GM21717 (cell line): ENCODE data around the gene OXT.
"Not testable (repeated sequence)": the region's sequence is repeated elsewhere in the genome, so short reads cannot be mapped to it uniquely, and the experiment has no call there.

Experiments used
- ATAC-seq: cut with Tn5 transposase; IDR thresholded peaks from one replicate; pipeline ENCODE4 v1.9.1; 2021; ENCODE audit warnings: mild to moderate bottlenecking, moderate library complexity; ENCODE audit not compliant: unreplicated experiment

The OXT gene

DNA sequence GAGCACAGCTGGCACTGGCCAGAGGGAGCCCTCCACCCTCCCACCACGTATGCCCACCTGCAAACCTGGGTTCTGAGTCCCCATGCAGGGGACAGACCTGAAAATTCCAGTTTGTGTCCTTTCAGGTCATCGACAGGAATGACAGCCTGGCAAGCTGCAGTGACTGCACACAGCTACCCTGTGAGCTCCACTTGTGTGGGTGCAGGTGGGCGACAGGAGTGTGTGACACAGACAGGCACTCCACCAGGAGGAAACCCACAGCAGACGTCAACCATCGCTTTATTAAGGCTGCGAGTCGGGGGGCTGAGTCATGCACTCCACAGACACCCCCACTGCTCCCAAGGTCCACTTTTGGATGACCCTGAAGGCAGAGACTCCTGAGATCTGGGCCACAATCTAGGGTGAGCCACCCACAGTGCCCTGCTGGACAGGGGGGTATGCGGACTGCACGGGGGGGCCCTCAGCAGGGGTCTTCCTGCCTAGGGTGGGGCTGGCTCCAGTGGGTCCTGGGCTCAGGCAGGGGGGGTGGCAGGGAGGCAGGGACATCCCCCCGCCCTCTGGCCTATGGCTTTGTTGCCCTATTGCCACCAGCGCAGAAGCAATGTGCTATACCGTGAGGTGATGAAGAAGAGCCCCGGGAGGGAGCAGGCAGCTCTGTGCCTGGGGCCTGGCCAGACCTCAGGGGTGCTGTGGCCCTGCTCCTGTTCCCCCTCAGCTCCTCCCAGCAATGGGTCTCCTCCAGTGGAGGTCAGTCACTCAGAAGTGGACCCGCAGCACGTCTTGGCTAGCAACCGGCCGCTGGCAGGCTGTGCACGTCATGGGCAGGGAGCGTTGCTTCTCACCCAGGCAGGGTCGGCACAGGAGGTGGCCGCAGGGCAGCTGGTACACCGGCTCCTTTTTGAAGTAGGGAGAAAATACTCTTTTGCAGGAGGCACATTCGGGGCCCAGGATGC, 38.2 kb downstream of the OXT start:
- no peak for ATAC-seq

DNA sequence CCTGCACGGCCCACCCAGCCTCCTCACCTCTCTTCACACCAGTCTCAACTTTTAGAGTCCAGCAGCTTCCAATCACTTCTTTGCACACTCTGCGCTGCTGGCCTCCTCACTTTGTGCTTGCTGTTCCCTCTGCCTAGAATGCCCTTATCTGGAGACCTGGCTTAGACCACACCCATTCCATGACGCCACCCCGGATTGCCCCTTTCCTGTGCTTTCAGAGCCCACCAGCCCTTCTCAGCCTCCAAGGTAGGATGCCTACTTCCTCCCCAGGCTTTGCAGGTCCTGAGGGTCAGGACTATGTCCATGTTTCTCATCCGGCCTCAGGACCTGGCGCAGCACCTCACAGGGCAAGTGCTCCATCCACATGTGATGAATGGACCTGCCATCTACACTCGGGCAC, 40.1 kb downstream of the OXT start:
- no peak for ATAC-seq

DNA sequence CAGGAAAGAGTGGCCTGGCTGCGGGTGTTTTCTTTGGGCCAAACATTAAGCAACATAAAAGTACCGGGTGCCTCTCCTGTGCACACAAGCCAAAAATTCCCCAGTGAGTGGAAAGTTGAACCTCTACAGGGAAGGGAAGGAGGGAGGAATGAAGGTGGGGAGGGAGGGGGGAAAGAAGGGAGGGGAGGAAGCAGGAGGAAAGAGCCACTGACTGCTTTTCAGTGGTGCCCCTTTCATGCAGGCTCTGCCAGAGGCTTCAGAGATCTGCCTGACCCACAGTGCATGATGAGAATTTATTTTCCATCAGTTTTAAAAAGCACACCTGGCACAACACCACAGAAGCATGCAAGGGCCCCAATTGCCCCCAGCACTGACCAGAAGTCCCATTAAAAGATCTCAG, 40.6 kb downstream of the OXT start:
- no peak for ATAC-seq

DNA sequence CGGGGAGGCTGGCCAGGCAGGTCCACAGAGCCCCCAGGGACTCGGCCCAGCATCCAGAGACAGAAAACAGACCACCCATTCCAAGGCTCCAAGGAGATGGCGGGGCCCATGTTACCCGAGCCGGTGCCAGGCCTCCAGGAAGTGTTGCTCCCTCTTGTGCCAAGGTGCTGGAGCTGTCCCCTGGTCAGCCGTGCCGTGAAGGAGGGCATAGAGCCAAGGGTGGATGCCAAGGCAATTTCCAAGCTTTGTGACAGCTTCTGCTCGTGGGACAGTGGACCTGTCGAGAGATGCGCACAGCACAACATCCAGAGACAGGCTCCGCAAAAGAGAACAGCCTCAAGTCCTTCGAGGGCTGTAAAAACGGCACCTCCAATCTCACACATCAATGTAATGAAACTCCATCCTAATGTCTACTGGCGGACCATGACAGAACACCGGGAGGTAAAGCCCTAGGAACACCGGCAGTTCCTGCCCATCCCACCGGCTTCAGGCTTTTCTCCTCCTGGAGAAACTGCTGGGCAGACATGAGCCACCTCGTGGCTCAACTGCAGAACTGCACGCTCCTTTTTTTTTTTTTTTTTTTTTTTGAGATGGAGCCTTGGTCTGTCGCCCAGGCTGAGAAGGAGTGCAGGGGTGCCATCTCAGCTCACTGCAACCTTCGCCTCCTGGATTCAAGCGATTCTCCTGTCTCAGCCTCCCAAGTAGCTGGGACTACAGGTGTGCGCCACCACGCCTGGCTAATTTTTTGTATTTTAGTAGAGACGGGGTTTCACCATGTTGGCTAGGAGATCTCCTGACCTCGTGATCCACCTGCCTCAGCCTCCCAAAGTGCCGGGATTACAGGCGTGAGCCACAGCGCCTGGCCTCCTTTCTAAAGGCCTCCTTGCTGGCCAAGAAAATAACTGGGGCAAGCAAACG, 44.0 kb downstream of the OXT start:
- no peak for ATAC-seq

DNA sequence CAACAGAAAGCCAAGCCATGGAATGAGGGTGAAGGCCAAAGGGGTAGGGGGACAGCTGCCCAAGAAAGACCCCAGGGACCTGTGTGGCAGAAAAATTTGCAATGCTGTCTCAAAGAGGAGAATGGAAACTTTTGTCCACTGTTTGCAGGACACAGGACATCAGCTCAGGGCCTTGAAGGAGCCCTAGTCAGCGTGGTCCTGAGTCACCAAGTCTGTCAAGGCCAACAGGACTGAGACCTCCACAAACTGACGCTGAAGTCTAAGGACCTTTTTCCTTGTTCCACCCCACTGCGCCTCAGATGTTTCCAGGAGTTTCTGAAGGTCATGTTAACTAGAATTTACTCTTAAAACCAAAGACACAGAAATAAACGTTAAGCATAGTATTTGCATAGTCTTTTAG, 44.9 kb downstream of the OXT start:
- ATAC-seq, result no peak

DNA sequence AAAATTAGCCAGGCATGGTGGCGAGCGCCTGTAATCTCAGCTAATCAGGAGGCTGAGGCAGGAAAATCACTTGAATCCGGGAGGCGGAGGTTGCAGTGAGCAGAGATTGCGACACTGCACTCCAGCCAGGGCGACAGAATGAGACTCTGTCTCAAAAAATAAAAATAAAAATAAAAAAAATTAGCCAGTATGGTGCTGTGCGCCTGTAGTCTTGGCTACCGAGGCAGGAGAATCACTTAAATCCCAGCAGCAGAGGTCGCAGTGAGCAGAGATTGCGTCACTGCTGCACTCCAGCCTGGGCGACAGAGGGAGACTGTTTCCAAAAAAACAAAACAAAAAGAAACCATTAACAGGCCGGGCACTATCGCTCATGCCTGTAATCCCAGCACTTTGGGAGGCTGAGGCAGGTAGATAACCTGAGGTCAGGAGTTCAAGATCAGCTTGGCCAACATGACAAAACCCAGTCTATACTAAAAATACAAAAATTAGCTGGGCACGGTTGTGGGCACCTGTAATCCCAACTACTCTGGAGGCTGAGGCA, 46.5 kb downstream of the OXT start:
- not testable (repeated sequence) for ATAC-seq

DNA sequence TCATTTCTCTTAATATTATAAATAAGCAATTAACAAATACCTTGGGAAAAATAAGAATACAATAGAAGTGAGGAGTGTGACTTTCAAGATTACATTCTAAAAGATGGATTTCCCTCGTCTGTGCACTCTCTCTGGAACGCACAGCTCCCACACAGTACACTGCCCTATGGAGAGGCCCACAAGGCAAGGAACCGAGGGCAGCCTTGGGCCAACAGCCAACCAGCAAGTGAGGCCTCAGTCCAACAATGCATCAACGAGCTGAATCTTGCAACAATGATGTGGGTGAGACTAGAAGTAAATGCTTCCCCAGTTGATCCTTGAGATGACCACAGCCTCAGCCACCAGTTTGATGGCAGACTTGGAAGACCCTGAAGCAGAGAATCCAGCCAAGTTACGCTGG, 47.6 kb downstream of the OXT start:
- ATAC-seq, result no peak

DNA sequence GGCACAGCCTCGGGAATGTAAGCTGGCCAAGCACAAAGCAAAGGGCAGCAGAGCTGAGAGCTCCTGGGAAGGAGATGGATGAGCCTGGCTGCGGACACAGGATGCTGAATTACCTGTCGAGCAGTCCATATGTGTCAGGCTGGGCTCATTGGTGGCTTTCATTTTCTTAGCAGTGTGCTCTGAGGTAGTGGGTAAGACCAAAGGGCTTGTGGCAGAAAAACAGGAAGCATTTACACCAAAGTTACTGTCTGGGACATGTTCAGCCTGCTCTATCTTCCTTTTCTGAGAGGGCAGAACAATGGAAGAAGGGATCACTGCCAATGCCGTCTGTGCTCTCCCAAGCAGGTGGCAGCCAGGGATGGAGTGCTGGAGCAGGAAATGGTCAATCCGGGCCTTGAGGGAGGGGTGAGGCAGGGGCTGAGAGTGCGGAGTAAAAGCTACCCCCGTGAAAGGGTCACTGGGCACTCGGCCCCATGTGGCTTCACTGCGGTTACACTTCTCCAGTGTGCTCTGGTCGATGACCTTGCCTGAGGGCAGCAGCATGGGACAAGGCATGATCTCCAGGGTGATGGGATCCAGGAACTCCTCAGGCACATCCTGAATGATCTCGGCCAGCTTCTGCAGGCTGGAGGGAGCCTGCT, 50.0 kb downstream of the OXT start:
- ATAC-seq, result no peak
